Breast epithelium (tissue), 4 donors: ENCODE measurements around the gene MYO6. TPM values are rescaled to one million over a fixed set of nuclear protein-coding genes. Genes with fewer than 3 reads are reported as not detected.

Source experiments
- DNase-seq, 2 donors: peaks; one replicate each; pipeline ENCODE4 v3.0.0-alpha.2; 2019; ENCODE audit warnings: low spot score in 2 of 2
- H3K27ac ChIP-seq, 2 donors: fragments of 200-600 bp; sonication (generic) in 1 of 2; one replicate each; pipeline ENCODE4 v1.5.1; 2016 to 2019; ENCODE audit warnings: mild to moderate bottlenecking in 1 of 2
- H3K27me3 ChIP-seq, 2 donors: fragments of 200-600 bp; sonication (generic) in 1 of 2; one replicate each; pipeline versions ENCODE4 v1.5.1 to v1.6.0; 2017 to 2019; ENCODE audit warnings: control low read depth in 1 of 2, mild to moderate bottlenecking in 1 of 2
- H3K36me3 ChIP-seq: fragments of 200-600 bp; one replicate; pipeline ENCODE4 v1.5.1; 2019
- H3K4me1 ChIP-seq, 2 donors: fragments of 200-600 bp; sonication (generic); one replicate each; pipeline ENCODE4 v1.5.1; 2016 to 2019; ENCODE audit warnings: control low read depth in 1 of 2
- H3K4me3 ChIP-seq, 3 donors: fragments of 200-600 bp; sonication (generic); 1 replicate in 2 of 3; 2 replicates in 1 of 3; pipeline ENCODE4 v1.5.1; 2016 to 2019; ENCODE audit warnings: mild to moderate bottlenecking in 3 of 3, moderate library complexity in 2 of 3
- H3K9me3 ChIP-seq, 2 donors: fragments of 200-600 bp; sonication (generic) in 1 of 2; one replicate each; pipeline ENCODE4 v1.5.1; 2016 to 2019; ENCODE audit warnings: control low read depth in 1 of 2
- POLR2A ChIP-seq: fragments of 450-650 bp; IDR thresholded peaks from one replicate; pipeline ENCODE4 v1.6.1; 2016; ENCODE audit warnings: antibody characterized with exemption, mild to moderate bottlenecking, moderate library complexity
- POLR2AphosphoS5 ChIP-seq, 3 donors: sonication (generic); formaldehyde crosslinking; IDR thresholded peaks; one replicate each; pipeline ENCODE4 v1.6.1; 2017; ENCODE audit warnings: antibody characterized with exemption in 3 of 3
- intact Hi-C: fragments of 100-400 bp; cut with DNase I; formaldehyde crosslinking; loops from one replicate; pipeline ENCODE4 v1.15.1; 2023; ENCODE audit warnings: low total_unique reads
- total RNA-seq, 3 donors: library from RNA; depleted of rRNA; stranded (reverse); fragments of >200 nt; gene quantifications; one replicate each; pipeline ENCODE4 v1.1.0, GENCODE V29; 2016
- TF ChIP-seq, protein P1 (sequence below), 3 donors: fragments of 450-650 bp; IDR thresholded peaks; one replicate each; pipeline ENCODE4 v1.5.1; 2016 to 2017; ENCODE audit warnings: antibody characterized with exemption in 3 of 3, mild to moderate bottlenecking in 3 of 3, moderate library complexity in 3 of 3

Gene MYO6
- total RNA-seq, 3 donors from 2014 or later: 21.8 to 143 (median 89.5) TPM

DNA sequence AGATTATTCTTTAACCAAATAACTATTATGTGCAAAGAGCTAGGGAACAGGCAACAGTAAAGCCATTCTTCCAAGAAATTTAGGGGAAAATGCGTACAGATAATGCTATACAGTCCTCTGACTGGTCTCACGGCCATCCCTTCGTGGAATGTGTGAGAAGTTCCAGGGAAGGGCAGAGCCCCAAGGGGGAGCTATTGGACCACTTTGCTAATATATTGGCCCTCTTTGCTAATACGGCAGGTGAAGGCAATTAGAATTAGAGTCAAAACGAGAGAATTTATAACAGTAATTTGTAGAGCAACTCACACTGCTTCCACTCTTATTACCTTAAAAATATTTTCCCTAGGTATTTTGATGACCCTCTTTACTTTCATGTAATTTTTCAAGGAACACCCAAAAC lies 183.0 kb downstream of the MYO6 start:
- H3K27ac ChIP-seq: no peak overlapping the region
- no peaks in the 10 kb centered on the region for H3K4me1 ChIP-seq
- peaks cover 3% of the 10 kb centered on the region for H3K36me3 ChIP-seq
- no peak overlapping the region for H3K4me3 ChIP-seq
- no peaks in the 10 kb centered on the region for H3K9me3 ChIP-seq
- TF ChIP-seq POLR2AphosphoS5 (IDR thresholded peaks at IDR 0.05): no peak
- TF ChIP-seq, protein P1, sequence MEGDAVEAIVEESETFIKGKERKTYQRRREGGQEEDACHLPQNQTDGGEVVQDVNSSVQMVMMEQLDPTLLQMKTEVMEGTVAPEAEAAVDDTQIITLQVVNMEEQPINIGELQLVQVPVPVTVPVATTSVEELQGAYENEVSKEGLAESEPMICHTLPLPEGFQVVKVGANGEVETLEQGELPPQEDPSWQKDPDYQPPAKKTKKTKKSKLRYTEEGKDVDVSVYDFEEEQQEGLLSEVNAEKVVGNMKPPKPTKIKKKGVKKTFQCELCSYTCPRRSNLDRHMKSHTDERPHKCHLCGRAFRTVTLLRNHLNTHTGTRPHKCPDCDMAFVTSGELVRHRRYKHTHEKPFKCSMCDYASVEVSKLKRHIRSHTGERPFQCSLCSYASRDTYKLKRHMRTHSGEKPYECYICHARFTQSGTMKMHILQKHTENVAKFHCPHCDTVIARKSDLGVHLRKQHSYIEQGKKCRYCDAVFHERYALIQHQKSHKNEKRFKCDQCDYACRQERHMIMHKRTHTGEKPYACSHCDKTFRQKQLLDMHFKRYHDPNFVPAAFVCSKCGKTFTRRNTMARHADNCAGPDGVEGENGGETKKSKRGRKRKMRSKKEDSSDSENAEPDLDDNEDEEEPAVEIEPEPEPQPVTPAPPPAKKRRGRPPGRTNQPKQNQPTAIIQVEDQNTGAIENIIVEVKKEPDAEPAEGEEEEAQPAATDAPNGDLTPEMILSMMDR (IDR thresholded peaks at IDR 0.05): no peak
- TF ChIP-seq POLR2A: no peak
- intact Hi-C loops: no loop called here
- no peak for DNase-seq
- H3K27me3 ChIP-seq: no peaks in the 10 kb centered on the region

DNA sequence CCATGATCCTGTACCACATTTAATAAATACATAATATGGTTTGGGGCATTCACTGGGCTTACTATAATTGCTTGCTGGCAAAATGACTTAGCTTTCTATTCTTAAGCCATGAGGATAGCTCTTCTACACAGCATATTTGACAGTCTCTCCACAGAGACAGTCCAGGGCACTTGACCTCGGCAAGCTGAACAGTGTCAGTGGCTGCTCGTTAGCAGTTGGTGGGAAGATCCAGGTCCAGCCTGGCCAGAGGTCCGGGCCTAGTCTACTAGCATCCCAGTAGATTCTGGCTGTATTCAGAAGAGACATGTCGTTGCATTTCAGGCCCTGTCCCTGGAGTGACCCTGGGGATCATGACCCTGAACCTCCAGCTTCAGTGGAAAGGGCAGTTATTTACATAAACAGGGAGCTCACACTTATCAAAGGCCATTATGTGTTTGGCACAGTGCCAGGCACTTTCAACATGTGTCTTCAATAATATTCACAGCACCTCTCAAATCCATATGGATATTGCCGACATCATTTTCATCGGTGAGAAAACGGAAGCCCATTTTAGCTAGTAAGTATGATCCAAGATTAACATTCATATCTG lies 184.4 kb downstream of the MYO6 start:
- no peak for DNase-seq
- Histone ChIP-seq H3K36me3 (no peaks in the 10 kb centered on the region), H3K4me1 (no peaks in the 10 kb centered on the region), H3K27me3 (no peaks in the 10 kb centered on the region), H3K4me3 (no peak overlapping the region), H3K27ac (no peak overlapping the region), H3K9me3 (no peaks in the 10 kb centered on the region)
- TF ChIP-seq POLR2AphosphoS5 (IDR thresholded peaks at IDR 0.05): no peak
- TF ChIP-seq POLR2A: no peak
- TF ChIP-seq, protein P1 (IDR thresholded peaks at IDR 0.05): no peak
- intact Hi-C loops: no loop called here

DNA sequence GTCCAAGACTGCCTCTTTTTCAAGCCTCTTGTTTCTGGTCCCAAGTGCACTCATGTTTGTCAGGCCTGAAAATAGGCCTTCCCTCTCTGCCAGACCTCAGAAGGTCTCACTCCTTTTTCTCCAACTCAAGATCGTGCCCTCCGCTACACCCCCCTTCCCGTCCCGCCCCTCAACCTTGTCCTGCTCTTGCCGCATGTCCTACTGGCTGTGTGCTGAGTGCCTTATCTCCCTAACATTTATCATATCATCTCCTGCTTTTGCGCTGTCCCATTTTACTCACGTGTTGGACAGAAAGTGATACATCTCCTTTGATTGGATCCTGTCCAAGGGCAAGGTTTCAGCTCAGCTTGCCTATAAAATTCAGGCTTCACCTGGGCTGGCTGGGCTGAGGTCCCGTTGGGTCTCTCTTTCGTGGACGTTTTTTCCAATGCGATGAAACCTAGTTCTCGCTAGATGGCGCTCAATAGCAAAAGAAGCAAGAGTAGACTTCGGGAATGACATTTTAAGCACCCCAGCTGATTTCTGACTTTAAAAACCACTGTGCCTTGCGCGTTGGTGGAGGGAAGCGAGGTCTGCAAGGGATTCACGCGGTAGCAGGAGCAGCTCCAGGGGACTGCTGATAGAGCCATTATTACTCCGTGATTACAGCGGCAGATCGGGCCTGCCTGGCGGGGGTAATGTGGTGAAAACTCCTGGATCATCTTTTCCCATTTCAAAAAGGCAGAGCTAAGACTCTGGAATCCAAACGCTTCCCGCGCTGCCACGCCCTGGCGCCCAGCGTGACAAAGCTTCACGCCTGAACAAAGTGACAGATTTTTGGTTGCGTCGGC lies 185.8 kb downstream of the MYO6 start:
- DNase-seq: no peak
- intact Hi-C loops: no loop called here

DNA sequence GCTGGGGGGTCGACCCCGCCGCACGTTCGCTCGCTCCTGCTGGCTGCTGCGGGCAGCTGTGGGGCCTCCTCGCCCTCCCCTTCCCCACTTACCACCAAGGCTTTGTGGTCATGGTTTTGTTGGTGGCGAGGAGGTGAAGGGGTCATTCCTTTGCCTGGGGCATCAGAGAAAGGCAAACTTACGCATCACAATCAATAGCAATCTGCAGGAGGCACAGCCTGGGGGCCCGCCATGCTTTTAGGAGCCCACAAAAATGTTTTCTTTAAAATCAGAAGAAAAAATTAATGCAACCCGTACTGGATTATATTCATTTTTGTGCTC lies 186.4 kb downstream of the MYO6 start:
- H3K4me1 ChIP-seq: no peaks in the 10 kb centered on the region
- H3K4me3 ChIP-seq: peak overlapping the region; percentile 25 to 61 (median 41)
- TF ChIP-seq, protein P1 (IDR thresholded peaks at IDR 0.05): no peak
- TF ChIP-seq POLR2A: no peak
- TF ChIP-seq POLR2AphosphoS5 (IDR thresholded peaks at IDR 0.05): no peak
- H3K9me3 ChIP-seq: no peaks in the 10 kb centered on the region
- intact Hi-C loops: no loop called here
- H3K27me3 ChIP-seq: no peaks in the 10 kb centered on the region
- H3K27ac ChIP-seq: no peak overlapping the region
- H3K36me3 ChIP-seq: no peaks in the 10 kb centered on the region
- DNase-seq: no peak

More for the DNA sequence above, 185.8 kb downstream of the MYO6 start:
- Histone ChIP-seq H3K36me3 (no peaks in the 10 kb centered on the region), H3K4me1 (no peaks in the 10 kb centered on the region), H3K4me3 (peak overlapping the region; percentile 25 to 61 (median 41)), H3K27ac (no peak overlapping the region), H3K9me3 (no peaks in the 10 kb centered on the region), H3K27me3 (no peaks in the 10 kb centered on the region)
- TF ChIP-seq POLR2AphosphoS5 (IDR thresholded peaks at IDR 0.05): no peak
- TF ChIP-seq, protein P1 (IDR thresholded peaks at IDR 0.05): peak in 2 of 3 donors; percentile 62 to 64

DNA sequence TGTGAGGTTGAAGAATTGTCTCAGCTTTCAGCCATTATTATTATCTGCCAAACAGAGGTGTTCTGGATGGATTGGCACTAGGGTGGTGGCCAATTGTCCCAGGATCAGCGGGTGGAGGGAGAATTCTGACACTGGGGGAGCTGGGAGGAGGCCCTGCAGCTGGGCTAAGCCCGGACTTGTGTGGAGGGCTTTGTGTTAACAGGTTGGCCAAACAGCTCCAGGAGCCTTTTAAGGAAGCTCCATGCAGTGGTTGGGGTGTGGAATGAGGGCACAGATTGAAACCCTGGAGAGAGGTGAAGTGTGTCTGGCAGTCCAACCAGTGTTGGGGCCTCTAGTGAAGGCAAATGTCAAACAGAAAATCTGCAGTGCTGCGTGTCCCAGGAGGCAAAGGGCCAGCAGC lies 187.6 kb downstream of the MYO6 start:
- DNase-seq: no peak
- no peaks in the 10 kb centered on the region for H3K9me3 ChIP-seq
- TF ChIP-seq, protein P1 (IDR thresholded peaks at IDR 0.05): no peak
- TF ChIP-seq POLR2AphosphoS5 (IDR thresholded peaks at IDR 0.05) (no peak), POLR2A (no peak)
- no peaks in the 10 kb centered on the region for H3K36me3 ChIP-seq
- no peaks in the 10 kb centered on the region for H3K4me1 ChIP-seq
- H3K4me3 ChIP-seq: no peak overlapping the region
- intact Hi-C loops: no loop called here
- H3K27me3 ChIP-seq: no peaks in the 10 kb centered on the region
- H3K27ac ChIP-seq: no peak overlapping the region
